Mucosa of descending colon (tissue), 3 donors: ENCODE data around the gene IPO4. TPM values are rescaled to one million over a fixed set of nuclear protein-coding genes. Genes with fewer than 3 reads are reported as not detected.
A peak's percentile ranks its signal among the peaks of the same experiment; 100 is the strongest.

ENCODE experiments used
- ATAC-seq: fragments of 200-7000 bp; cut with Tn5 transposase; one replicate; pipeline ENCODE4 v1.9.1; 2020; ENCODE audit warnings: mild to moderate bottlenecking, moderate library complexity
- DNase-seq, 3 donors: peaks; one replicate each; pipeline ENCODE4 v3.0.0-alpha.2; 2020
- H3K36me3 ChIP-seq: fragments of 200-600 bp; one replicate; pipeline ENCODE4 v1.8.0; 2021; ENCODE audit warnings: low read depth, mild to moderate bottlenecking
- H3K4me1 ChIP-seq: fragments of 200-600 bp; one replicate; pipeline ENCODE4 v1.8.0; 2021; ENCODE audit warnings: low read depth, mild to moderate bottlenecking
- H3K4me3 ChIP-seq: fragments of 200-600 bp; one replicate; pipeline ENCODE4 v1.8.0; 2021; ENCODE audit warnings: mild to moderate bottlenecking
- H3K9me3 ChIP-seq: fragments of 200-600 bp; one replicate; pipeline ENCODE4 v1.8.0; 2021; ENCODE audit warnings: mild to moderate bottlenecking
- intact Hi-C, 2 donors: fragments of 100-400 bp; cut with DNase I in 1 of 2; cut with micrococcal nuclease in 1 of 2; formaldehyde crosslinking; loops; one replicate each; pipeline versions ENCODE4 v1.11.0 to v1.11.1; 2022; cut with DNase I, micrococcal nuclease
- total RNA-seq, 3 donors: library from RNA; stranded (reverse); fragmentation: NEBNext Ultra II Directional in 2 of 3; extraction: Animal tissue kit (Norgen Biotek cat#: 25700) in 2 of 3; gene quantifications; one replicate each; pipeline versions ENCODE4 v1.2.1 to v1.2.4, GENCODE V29; 2021 to 2023
- TF ChIP-seq, protein P1 (sequence below): fragments of 200-600 bp; IDR thresholded peaks from one replicate; pipeline ENCODE4 v1.8.0; 2022; ENCODE audit warnings: antibody characterized with exemption, mild to moderate bottlenecking
- donor health status: DM: no; HTN: no; CAD: no; lungs with moderate emphysema.
- donor health status: DM: no; HTN: no; CAD: no.
- donor health status: DM: no; HTN: yes; CAD: no.

IPO4 gene
- total RNA-seq, 3 donors from 2014 or later: 23.2 to 29.3 (median 26.8) TPM

- TF ChIP-seq, protein P1, sequence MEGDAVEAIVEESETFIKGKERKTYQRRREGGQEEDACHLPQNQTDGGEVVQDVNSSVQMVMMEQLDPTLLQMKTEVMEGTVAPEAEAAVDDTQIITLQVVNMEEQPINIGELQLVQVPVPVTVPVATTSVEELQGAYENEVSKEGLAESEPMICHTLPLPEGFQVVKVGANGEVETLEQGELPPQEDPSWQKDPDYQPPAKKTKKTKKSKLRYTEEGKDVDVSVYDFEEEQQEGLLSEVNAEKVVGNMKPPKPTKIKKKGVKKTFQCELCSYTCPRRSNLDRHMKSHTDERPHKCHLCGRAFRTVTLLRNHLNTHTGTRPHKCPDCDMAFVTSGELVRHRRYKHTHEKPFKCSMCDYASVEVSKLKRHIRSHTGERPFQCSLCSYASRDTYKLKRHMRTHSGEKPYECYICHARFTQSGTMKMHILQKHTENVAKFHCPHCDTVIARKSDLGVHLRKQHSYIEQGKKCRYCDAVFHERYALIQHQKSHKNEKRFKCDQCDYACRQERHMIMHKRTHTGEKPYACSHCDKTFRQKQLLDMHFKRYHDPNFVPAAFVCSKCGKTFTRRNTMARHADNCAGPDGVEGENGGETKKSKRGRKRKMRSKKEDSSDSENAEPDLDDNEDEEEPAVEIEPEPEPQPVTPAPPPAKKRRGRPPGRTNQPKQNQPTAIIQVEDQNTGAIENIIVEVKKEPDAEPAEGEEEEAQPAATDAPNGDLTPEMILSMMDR: no peak
- Histone ChIP-seq H3K9me3 (no peaks in the 10 kb centered on the region), H3K4me3 (peak overlapping the region; percentile 98), H3K36me3 (no peaks in the 10 kb centered on the region), H3K4me1 (peaks cover 35% of the 10 kb centered on the region)
- DNase-seq (no peak), ATAC-seq (no peak)
- intact Hi-C loops: no loop called here
Observed at GRCh38 chr14:24136684-24137528, 51.7 kb downstream of the IPO4 start.

DNA sequence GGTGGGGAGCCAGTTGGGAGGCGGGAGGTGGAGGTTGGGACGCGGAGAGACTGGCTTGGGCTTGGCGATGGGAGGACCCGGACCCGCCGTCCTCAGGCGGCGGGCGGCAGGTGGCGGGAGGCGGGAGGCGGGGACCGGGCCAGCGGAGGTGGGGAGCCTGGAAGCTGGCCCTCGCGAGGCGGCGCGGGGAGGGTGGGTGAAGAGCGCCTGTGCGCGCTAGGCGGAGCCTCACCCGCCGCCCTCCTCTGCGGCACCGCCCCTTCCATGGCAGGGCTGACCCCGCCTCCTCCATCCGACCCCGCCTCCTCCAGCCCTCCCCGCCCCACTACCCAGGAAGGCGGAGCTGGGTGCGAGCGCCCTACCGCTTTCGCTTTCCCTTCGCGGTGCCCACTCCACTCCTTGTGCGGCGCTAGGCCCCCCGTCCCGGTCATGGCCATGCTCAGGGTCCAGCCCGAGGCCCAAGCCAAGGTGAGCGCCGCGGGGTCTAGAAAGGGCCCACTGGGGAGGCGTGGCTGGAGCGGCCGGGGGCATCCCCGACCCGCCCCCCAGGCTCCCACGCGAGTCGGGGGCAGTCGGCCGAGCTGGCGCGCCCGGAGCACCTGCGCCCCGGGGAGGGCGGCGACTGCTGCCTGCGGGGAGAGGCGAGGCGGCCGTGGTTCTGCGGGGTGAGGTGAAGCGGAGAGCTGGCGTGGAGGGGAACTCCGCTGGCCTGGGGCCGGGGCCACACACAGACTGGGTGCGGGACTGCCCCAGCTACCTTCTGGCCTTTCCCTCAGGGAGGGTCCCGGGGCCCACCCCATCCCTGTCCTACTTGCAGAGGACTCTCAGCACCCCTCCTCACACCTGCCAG lies 52.6 kb downstream of the IPO4 start, which contains the start of gene PSME1:
TSS of gene PSME1 (plus strand) at position 361 of the 850 bp plus-strand sequence. CDS start at position 430, 69 bp downstream.
- intact Hi-C loops: no loop called here
- peak; percentile 96 to 99 (median 97) for DNase-seq
- Histone ChIP-seq H3K36me3 (no peaks in the 10 kb centered on the region), H3K4me3 (peak within 1 kb of the TSS; percentile 98), H3K9me3 (no peaks in the 10 kb centered on the region), H3K4me1 (peaks cover 30% of the 10 kb centered on the region)
- TF ChIP-seq, protein P1: no peak
- peak; percentile 97 for ATAC-seq

- Histone ChIP-seq H3K4me3 (no peak overlapping the region), H3K9me3 (no peaks in the 10 kb centered on the region), H3K4me1 (peaks cover 30% of the 10 kb centered on the region), H3K36me3 (no peaks in the 10 kb centered on the region)
- ATAC-seq (no peak), DNase-seq (no peak)
- TF ChIP-seq, protein P1: no peak
- intact Hi-C loops: no loop called here
Observed at GRCh38 chr14:24135584-24135833, 53.1 kb downstream of the IPO4 start.

DNA sequence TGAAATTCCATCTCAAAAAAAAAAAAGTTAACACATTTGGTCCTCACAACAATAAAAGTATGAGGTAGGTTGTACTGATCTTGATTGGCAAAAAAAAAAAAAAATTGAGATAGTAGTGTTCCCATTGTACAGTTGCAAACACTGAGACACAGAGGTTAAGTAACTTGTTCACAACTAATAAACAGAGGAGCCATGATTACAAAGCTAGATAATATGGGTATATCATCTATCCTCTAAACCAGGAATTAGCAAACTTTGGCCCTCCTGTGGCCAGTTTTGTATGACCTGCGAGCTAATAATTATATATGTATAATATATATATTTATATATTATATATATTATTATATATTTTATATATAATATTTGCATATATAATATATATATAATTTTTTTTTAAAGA lies 54.9 kb downstream of the IPO4 start:
- H3K4me1 ChIP-seq: peaks cover 17% of the 10 kb centered on the region
- TF ChIP-seq, protein P1: no peak
- intact Hi-C loops: no loop called here
- no peaks in the 10 kb centered on the region for H3K36me3 ChIP-seq
- no peak overlapping the region for H3K4me3 ChIP-seq
- no peaks in the 10 kb centered on the region for H3K9me3 ChIP-seq
- no peak for DNase-seq
- ATAC-seq: no peak

GRCh38 chr14:24132976-24133375 lies 55.6 kb downstream of the IPO4 start:
- intact Hi-C loops: no loop called here
- H3K36me3 ChIP-seq: no peaks in the 10 kb centered on the region
- no peaks in the 10 kb centered on the region for H3K9me3 ChIP-seq
- no peak for DNase-seq
- ATAC-seq: no peak
- H3K4me3 ChIP-seq: no peak overlapping the region
- TF ChIP-seq, protein P1: no peak
- peaks cover 14% of the 10 kb centered on the region for H3K4me1 ChIP-seq
